Activated T-helper 1 cell treated with anti-CD3 and anti-CD28 coated beads, Interleukin-12 subunit alpha, Interleukin-12 subunit beta, Interleukin-2, Interleukin-4 antibody, amounts not matched to agents 30 ng/mL and 10 ng/mL and 1 ng/mL, durations not matched to agents 14 hours and 24 hours and 36 hours (primary cell): ENCODE measurements around the gene IL10RB. TPM values are rescaled to one million over a fixed set of nuclear protein-coding genes. Genes with fewer than 3 reads are reported as not detected.
A peak's percentile ranks its signal among the peaks of the same experiment; 100 is the strongest.
"Not testable (repeated sequence)": the region's sequence is repeated elsewhere in the genome, so short reads cannot be mapped to it uniquely, and the experiment has no call there.

Source experiments
- DNase-seq: peaks from one replicate; pipeline ENCODE4 v3.0.0; 2021; ENCODE audit warnings: low spot score
- H3K27ac Mint-ChIP-seq: one replicate; pipeline ENCODE4 v1.8.0; 2021; ENCODE audit warnings: mild to moderate bottlenecking, mixed read lengths
- H3K27me3 Mint-ChIP-seq: one replicate; pipeline ENCODE4 v1.8.0; 2022; ENCODE audit warnings: mild to moderate bottlenecking, moderate library complexity, mixed read lengths; ENCODE audit not compliant: insufficient read depth
- H3K36me3 Mint-ChIP-seq: one replicate; pipeline ENCODE4 v1.8.0; 2021; ENCODE audit warnings: low read depth, mixed read lengths
- H3K4me1 Mint-ChIP-seq: one replicate; pipeline ENCODE4 v1.8.0; 2021; ENCODE audit warnings: low read depth, mixed read lengths
- H3K4me3 Mint-ChIP-seq: one replicate; pipeline ENCODE4 v1.8.0; 2021; ENCODE audit warnings: mild to moderate bottlenecking, moderate library complexity, mixed read lengths
- H3K9me3 Mint-ChIP-seq: one replicate; pipeline ENCODE4 v1.8.0; 2021; ENCODE audit warnings: mixed read lengths
- intact Hi-C: fragments of 100-400 bp; cut with micrococcal nuclease; formaldehyde crosslinking; loops from one replicate; pipeline ENCODE4 v1.15.1; 2024
- total RNA-seq: library from RNA; stranded (reverse); gene quantifications from 2 replicates; pipeline ENCODE4 v1.2.3, GENCODE V29; 2022

IL10RB gene
- total RNA-seq, 1 donor from 2014 or later: 21.4 TPM

DNA sequence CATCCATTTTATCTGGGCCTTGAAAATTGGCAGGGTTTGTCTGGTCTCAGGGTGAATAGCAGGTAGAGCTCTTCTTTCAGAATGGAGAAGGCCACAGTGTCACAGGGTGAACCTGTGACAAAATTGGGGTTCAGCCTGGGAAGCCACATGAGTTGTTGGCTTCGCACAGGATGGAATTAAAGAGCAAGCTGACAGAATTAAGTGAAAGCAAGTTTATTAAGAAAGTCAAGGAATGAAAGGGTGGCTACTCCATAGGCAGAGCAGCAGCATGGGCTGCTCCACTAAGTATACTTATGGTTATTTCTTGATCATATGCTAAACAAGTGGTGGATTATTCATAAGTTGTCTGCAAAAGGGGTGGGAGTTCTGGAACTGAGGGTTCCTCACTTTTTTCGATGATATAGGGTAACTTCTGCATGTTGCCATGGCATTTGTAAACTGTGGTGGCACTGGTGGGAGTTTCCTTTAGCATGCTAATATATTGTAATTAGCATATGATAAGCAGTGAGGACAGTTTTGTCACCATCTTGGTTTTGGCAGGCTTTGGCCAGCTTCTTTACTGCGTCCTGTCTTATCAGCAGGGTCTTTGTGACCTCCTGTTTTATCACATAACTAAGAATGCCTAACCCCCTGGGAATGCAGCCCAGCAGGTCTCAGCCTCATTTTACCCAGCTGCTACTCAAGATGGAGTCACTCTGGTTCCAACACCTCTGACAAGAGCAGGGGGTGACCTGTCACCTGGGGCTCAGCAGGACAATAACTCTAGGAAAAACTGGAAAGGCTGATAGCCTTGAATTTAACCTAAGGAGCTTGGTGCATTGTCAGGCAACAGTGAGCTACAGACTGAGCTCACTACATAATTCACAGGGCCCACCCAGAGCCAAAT lies 31.3 kb upstream of the IL10RB start:
- Mint-ChIP-seq H3K27me3 (no peaks in the 10 kb centered on the region), H3K9me3 (no peaks in the 10 kb centered on the region), H3K36me3 (peaks cover 35% of the 10 kb centered on the region), H3K27ac (no peak overlapping the region), H3K4me3 (no peak overlapping the region), H3K4me1 (peaks cover 66% of the 10 kb centered on the region)
- intact Hi-C loops: loop anchor here (5.0 kb wide), 1 partner anchor 743 kb away; no protein-coding TSS in a partner anchor
- no peak for DNase-seq

- intact Hi-C loops: no loop called here
Measured at GRCh38 chr21:33236013-33236686, 30.0 kb upstream of the IL10RB start.

DNA sequence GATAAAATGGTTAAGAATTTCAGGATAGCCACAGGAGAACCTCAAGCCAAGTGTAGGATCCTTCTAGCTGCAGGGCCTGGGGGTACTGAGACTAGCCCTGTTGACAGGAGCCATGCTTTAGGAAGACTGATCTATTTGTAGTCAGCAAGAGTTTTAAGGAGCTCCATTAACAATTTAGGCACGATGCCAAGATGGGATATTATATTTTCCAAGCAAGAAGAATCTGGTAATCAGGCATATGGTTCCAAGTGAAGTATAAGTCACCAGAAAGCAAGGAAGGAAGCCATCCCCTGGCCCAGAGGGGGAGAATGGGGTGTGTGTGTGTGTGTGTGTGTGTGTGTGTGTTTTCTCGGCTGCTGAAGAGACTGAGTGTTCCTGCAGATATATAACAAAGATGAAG lies 29.4 kb upstream of the IL10RB start:
- Mint-ChIP-seq H3K4me1 (peaks cover 73% of the 10 kb centered on the region), H3K4me3 (peak overlapping the region; percentile 37), H3K9me3 (no peaks in the 10 kb centered on the region), H3K27ac (peak overlapping the region; percentile 77), H3K27me3 (no peaks in the 10 kb centered on the region), H3K36me3 (peaks cover 36% of the 10 kb centered on the region)
- DNase-seq: no peak
- intact Hi-C loops: no loop called here

More at GRCh38 chr21:33236013-33236686, 30.0 kb upstream of the IL10RB start:
- DNase-seq: no peak
- Mint-ChIP-seq H3K4me3 (peak overlapping the region; percentile 38), H3K4me1 (peaks cover 72% of the 10 kb centered on the region), H3K27ac (peak overlapping the region; percentile 77), H3K9me3 (no peaks in the 10 kb centered on the region), H3K27me3 (no peaks in the 10 kb centered on the region), H3K36me3 (peaks cover 37% of the 10 kb centered on the region)

DNA sequence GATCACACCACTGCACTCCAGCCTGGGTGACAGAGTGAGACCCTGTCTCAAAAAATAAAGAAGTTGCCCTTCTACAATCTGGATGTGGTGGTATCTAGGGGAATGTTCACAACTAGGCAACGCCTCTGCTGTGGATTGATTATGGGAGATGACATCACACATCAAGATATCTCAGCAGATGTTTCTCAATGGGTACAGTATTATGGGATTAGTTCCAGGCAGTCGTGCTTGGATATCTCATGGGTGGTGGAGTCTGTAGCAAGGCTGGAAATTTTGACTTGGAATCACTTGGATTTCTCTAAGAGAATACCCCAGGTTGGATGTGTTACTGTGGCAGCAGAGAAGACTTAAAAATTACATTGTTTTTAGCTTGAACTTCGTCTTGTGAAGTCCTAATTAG lies 28.7 kb upstream of the IL10RB start:
- DNase-seq: no peak
- Mint-ChIP-seq H3K27me3 (no peaks in the 10 kb centered on the region), H3K27ac (peak overlapping the region; percentile 75), H3K9me3 (no peaks in the 10 kb centered on the region), H3K36me3 (peaks cover 39% of the 10 kb centered on the region), H3K4me3 (peak overlapping the region; percentile 2), H3K4me1 (peaks cover 72% of the 10 kb centered on the region)
- intact Hi-C loops: no loop called here

DNA sequence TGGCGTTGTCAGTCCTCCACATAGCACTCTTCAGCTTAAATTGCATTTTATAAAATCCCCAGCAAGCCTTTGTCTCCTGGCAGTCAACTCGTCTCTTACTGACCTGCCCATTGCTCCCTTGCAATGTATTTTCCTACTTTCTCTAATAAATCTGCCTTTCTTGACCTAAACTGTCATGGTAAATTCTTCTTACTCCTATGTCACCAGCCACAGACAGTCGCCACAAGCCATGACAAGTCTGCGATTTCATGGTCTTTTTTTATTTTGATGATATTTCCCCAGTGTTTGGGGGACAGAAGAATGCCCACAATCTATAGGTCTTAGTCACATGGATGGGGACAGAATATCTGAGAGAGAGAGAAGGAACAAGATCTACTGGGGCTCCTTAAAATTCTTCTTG lies 28.0 kb upstream of the IL10RB start:
- Mint-ChIP-seq H3K36me3 (peaks cover 33% of the 10 kb centered on the region), H3K9me3 (no peaks in the 10 kb centered on the region), H3K27ac (peak overlapping the region; percentile 91), H3K4me1 (peaks cover 65% of the 10 kb centered on the region), H3K27me3 (no peaks in the 10 kb centered on the region), H3K4me3 (peak overlapping the region; percentile 51)
- intact Hi-C loops: loop anchor here (1.0 to 2.0 kb wide), 5 partner anchors 8 to 145 kb away; partner anchors contain the start of gene IFNAR1
- DNase-seq: no peak

- Mint-ChIP-seq H3K4me1 (peaks cover 66% of the 10 kb centered on the region), H3K9me3 (no peaks in the 10 kb centered on the region), H3K36me3 (peaks cover 37% of the 10 kb centered on the region), H3K4me3 (peak overlapping the region; percentile 51), H3K27me3 (no peaks in the 10 kb centered on the region), H3K27ac (peak overlapping the region; percentile 91)
- no peak for DNase-seq
- intact Hi-C loops: loop anchor here (1.0 to 2.0 kb wide), 5 partner anchors 8 to 144 kb away; partner anchors contain the start of gene IFNAR1
Measured at GRCh38 chr21:33238565-33239255, 27.5 kb upstream of the IL10RB start.

DNA sequence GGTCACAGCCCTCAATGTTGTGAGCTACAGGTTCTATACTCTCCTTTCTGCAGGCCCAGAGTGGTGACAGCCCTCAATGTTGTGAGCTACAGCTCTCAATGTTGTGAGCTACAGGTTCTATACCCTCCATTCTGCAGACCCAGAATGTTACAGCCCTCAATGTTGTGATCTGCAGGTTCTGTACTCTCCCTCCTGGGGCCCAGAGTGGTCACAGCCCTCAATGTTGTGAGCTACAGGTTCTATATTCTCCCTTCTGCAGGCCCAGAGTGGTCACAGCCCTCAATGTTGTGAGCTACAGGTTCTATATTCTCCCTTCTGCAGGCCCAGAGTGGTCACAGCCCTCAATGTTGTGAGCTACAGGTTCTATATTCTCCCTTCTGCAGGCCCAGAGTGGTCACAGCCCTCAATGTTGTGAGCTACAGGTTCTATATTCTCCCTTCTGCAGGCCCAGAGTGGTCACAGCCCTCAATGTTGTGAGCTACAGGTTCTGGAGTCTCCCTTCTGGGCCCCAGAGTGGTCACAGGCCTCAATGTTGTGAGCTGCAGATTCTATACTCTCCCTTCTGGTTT lies 26.5 kb upstream of the IL10RB start:
- intact Hi-C loops: loop anchor here (2.0 kb wide), 3 partner anchors 17 to 143 kb away; partner anchors contain the start of gene IFNAR1
- peak overlapping the region; percentile 51 for H3K4me3 Mint-ChIP-seq
- not testable (repeated sequence) for H3K27me3 Mint-ChIP-seq, H3K9me3 Mint-ChIP-seq, DNase-seq
- peaks cover 70% of the 10 kb centered on the region for H3K4me1 Mint-ChIP-seq
- peaks cover 38% of the 10 kb centered on the region for H3K36me3 Mint-ChIP-seq
- peak overlapping the region; percentile 91 for H3K27ac Mint-ChIP-seq

DNA sequence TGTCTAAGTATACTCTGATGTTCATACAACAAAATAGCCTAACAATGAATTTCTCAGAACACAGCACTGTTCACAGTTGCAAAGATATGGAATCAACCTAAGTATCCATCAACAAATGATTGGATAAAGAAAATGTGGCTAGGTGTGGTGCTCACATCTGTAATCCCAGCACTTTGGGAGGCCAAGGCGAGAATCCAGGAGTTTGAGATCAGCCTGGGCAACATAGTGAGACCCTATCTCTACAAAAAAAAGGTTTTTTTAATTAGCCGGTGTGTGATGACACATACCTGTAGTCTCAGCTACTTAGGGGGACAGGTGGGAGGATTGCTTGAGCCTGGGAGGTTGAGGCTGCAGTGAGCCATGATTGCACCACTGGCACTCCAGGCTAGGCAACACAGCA lies 25.8 kb upstream of the IL10RB start:
- peaks cover 74% of the 10 kb centered on the region for H3K4me1 Mint-ChIP-seq
- H3K9me3 Mint-ChIP-seq: no peaks in the 10 kb centered on the region
- DNase-seq: no peak
- H3K4me3 Mint-ChIP-seq: no peak overlapping the region
- peaks cover 43% of the 10 kb centered on the region for H3K36me3 Mint-ChIP-seq
- H3K27ac Mint-ChIP-seq: no peak overlapping the region
- intact Hi-C loops: no loop called here
- no peaks in the 10 kb centered on the region for H3K27me3 Mint-ChIP-seq

GRCh38 chr21:33241846-33242245 lies 24.3 kb upstream of the IL10RB start:
- Mint-ChIP-seq H3K36me3 (peaks cover 53% of the 10 kb centered on the region), H3K27me3 (no peaks in the 10 kb centered on the region), H3K9me3 (no peaks in the 10 kb centered on the region), H3K4me3 (peak overlapping the region; percentile 19), H3K27ac (peak overlapping the region; percentile 53), H3K4me1 (peaks cover 81% of the 10 kb centered on the region)
- DNase-seq: no peak
- intact Hi-C loops: no loop called here

GRCh38 chr21:33242846-33243245 lies 23.3 kb upstream of the IL10RB start:
- intact Hi-C loops, DNase-seq, H3K4me3 Mint-ChIP-seq, H3K27me3 Mint-ChIP-seq, H3K9me3 Mint-ChIP-seq: not testable (repeated sequence)
- Mint-ChIP-seq H3K27ac (peak overlapping the region; percentile 90), H3K4me1 (peaks cover 79% of the 10 kb centered on the region), H3K36me3 (peaks cover 57% of the 10 kb centered on the region)

DNA sequence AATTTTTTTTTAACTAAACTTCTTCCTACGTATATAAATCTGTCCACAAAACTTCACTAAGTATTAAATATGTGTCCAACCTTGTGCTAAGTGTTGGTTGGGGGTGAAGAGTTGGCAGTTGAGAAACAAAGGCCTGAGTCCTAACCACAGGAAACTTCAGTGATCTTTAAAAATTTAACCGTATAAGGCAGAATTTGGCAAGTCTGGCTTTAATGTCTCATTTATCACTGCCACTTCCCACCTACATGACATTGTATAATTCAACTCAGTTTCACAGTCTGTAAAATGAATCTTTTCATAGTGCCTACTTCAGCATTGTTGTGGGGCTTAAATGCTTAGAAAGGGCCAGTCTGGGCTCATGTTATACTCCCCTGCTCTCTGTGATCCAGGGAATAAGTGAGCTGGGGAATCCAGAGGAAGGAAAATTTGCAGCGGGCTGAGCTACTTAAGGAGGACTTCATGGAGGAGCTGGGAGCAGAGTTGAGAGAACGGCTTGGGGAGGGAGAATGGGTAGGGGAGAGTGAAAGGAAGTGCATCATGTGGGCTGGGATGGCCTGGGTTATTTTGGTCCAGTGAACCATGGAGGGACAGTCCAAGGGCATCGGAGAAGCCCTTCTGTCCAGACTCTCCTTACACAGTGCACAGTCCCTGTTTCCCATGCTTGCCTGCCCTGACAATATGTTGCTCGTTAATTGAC lies 21.9 kb upstream of the IL10RB start:
- no peak for DNase-seq
- Mint-ChIP-seq H3K27ac (peak overlapping the region; percentile 90), H3K9me3 (no peaks in the 10 kb centered on the region), H3K4me1 (peaks cover 72% of the 10 kb centered on the region), H3K36me3 (peaks cover 64% of the 10 kb centered on the region), H3K4me3 (peak overlapping the region; percentile 64), H3K27me3 (no peaks in the 10 kb centered on the region)
- intact Hi-C loops: loop anchor here (1.0 to 2.0 kb wide), 2 partner anchors 12 to 13 kb away; no protein-coding TSS in a partner anchor

GRCh38 chr21:33244779-33245105 lies 21.4 kb upstream of the IL10RB start:
- H3K4me1 Mint-ChIP-seq: peaks cover 69% of the 10 kb centered on the region
- peaks cover 67% of the 10 kb centered on the region for H3K36me3 Mint-ChIP-seq
- H3K27me3 Mint-ChIP-seq: no peaks in the 10 kb centered on the region
- intact Hi-C loops: loop anchor here (1.0 to 2.0 kb wide), 2 partner anchors 12 to 14 kb away; no protein-coding TSS in a partner anchor
- H3K9me3 Mint-ChIP-seq: no peaks in the 10 kb centered on the region
- DNase-seq: no peak
- H3K4me3 Mint-ChIP-seq: peak overlapping the region; percentile 64
- H3K27ac Mint-ChIP-seq: peak overlapping the region; percentile 90
